Measurements from ENCODE around the gene NECTIN4. TPM values are rescaled to one million over a fixed set of nuclear protein-coding genes. Genes with fewer than 3 reads are reported as not detected.
A peak's percentile ranks its signal among the peaks of the same experiment; 100 is the strongest.
"Not testable (repeated sequence)": the region's sequence is repeated elsewhere in the genome, so short reads cannot be mapped to it uniquely, and the experiment has no call there.

The NECTIN4 gene
- polyA plus RNA-seq, 1 donor = 0.42 TPM

DNA sequence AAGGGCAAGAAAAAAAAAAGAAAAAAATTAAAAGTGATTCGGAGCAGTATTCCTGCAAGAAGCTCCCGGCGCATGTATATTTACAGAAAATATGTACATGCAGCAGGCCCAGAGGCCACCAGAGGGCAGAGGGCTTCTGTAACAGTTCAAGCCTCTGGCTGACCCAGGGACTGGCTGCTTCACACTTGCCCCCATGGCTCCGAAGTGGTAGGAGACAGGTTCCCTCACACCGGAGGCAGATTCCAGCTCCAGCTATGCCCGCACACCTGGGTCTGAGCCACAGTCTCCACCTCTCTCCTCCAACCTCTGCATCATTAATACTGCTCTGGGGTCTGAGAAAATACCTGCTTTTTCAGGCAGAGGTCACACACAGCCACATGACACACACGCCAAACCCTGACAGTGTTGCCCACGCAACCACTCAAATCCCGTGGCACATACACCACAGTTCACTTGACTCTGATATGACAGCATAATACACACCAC is 17.4 kb downstream of the NECTIN4 start:
- H3K36me3 ChIP-seq (ENCODE audit: control insufficient read depth, insufficient read depth, low read length) = no peaks in the 10 kb centered on the region
- no peak overlapping the region for H3K4me3 ChIP-seq (ENCODE audit: low read length)
- no CpG with 5 or more reads among the region's 9 CpGs for WGBS (ENCODE audit: insufficient coverage, low lambda C conversion rate)
- no peak overlapping the region for H3K27ac ChIP-seq (ENCODE audit: low read length)
- DNase-seq = peak in 1 of 2 donors; percentile 33
- no peaks in the 10 kb centered on the region for H3K9me3 ChIP-seq (ENCODE audit: control insufficient read depth, low read depth, low read length)
- H3K27me3 ChIP-seq (ENCODE audit: control insufficient read depth, insufficient read depth, low read length) = no peaks in the 10 kb centered on the region
- no peaks in the 10 kb centered on the region for H3K4me1 ChIP-seq (ENCODE audit: control insufficient read depth, insufficient read depth, low read length)

GRCh38 chr1:161070761-161071160 is 18.6 kb downstream of the NECTIN4 start:
- H3K36me3 ChIP-seq (ENCODE audit: control insufficient read depth, insufficient read depth, low read length) = no peaks in the 10 kb centered on the region
- DNase-seq = no peak
- H3K4me1 ChIP-seq (ENCODE audit: control insufficient read depth, insufficient read depth, low read length) = no peaks in the 10 kb centered on the region
- no peaks in the 10 kb centered on the region for H3K27me3 ChIP-seq (ENCODE audit: control insufficient read depth, insufficient read depth, low read length)
- WGBS (ENCODE audit: insufficient coverage, low lambda C conversion rate) = no CpG with 5 or more reads among the region's 4 CpGs
- H3K4me3 ChIP-seq (ENCODE audit: low read length) = no peak overlapping the region
- H3K27ac ChIP-seq (ENCODE audit: low read length) = no peak overlapping the region
- no peaks in the 10 kb centered on the region for H3K9me3 ChIP-seq (ENCODE audit: control insufficient read depth, low read depth, low read length)

GRCh38 chr1:161069731-161070270 is 19.6 kb downstream of the NECTIN4 start, which contains the start of gene ARHGAP30:
Gene ARHGAP30 (minus strand): TSS chr1:161069891. CDS start chr1:161069624, 267 bp downstream.
- Histone ChIP-seq H3K27ac (ENCODE audit: low read length) (no peak within 1 kb of the TSS), H3K4me1 (ENCODE audit: control insufficient read depth, insufficient read depth, low read length) (no peaks in the 10 kb centered on the region), H3K9me3 (ENCODE audit: control insufficient read depth, low read depth, low read length) (no peaks in the 10 kb centered on the region), H3K36me3 (ENCODE audit: control insufficient read depth, insufficient read depth, low read length) (no peaks in the 10 kb centered on the region), H3K4me3 (ENCODE audit: low read length) (peak within 1 kb of the TSS; percentile 23), H3K27me3 (ENCODE audit: control insufficient read depth, insufficient read depth, low read length) (no peaks in the 10 kb centered on the region)
- DNase-seq = peak in 1 of 2 donors; percentile 28
- no CpG with 5 or more reads among the region's 9 CpGs for WGBS (ENCODE audit: insufficient coverage, low lambda C conversion rate)

DNA sequence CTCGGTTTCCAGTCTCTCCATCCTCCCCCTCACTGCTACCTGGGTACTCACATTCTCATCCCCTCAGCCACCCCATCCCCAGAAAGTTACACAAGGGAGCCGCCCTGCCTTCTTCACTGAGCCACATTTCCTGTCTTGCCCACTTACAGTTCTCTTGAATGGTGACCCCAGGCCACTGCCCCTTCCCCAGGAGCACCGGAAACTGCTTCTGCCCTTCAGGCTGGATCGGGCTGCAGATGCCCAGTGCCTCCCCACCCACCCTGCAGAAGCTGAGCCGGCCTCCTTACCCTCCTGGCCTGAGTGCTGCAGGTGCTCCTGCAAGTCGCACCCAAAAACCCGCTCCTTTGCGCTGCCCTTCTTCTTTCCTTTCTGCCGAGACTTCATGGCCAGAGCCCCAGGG is 20.1 kb downstream of the NECTIN4 start:
- Histone ChIP-seq H3K4me1 (ENCODE audit: control insufficient read depth, insufficient read depth, low read length) (no peaks in the 10 kb centered on the region), H3K27ac (ENCODE audit: low read length) (no peak overlapping the region), H3K4me3 (ENCODE audit: low read length) (peak overlapping the region; percentile 23), H3K36me3 (ENCODE audit: control insufficient read depth, insufficient read depth, low read length) (no peaks in the 10 kb centered on the region), H3K9me3 (ENCODE audit: control insufficient read depth, low read depth, low read length) (no peaks in the 10 kb centered on the region), H3K27me3 (ENCODE audit: control insufficient read depth, insufficient read depth, low read length) (no peaks in the 10 kb centered on the region)
- peak in 1 of 2 donors; percentile 1 for DNase-seq
- 67% methylated on average over 1 of the region's 9 CpGs for WGBS (ENCODE audit: insufficient coverage, low lambda C conversion rate)

- Histone ChIP-seq H3K4me3 (ENCODE audit: low read length) (peak overlapping the region; percentile 23), H3K27ac (ENCODE audit: low read length) (no peak overlapping the region), H3K4me1 (ENCODE audit: control insufficient read depth, insufficient read depth, low read length) (no peaks in the 10 kb centered on the region)
Measured at GRCh38 chr1:161068306-161069234, 20.8 kb downstream of the NECTIN4 start.

GRCh38 chr1:161066694-161067093 is 22.7 kb downstream of the NECTIN4 start:
- no peaks in the 10 kb centered on the region for H3K9me3 ChIP-seq (ENCODE audit: control insufficient read depth, low read depth, low read length)
- peaks cover 5% of the 10 kb centered on the region for H3K27me3 ChIP-seq (ENCODE audit: control insufficient read depth, insufficient read depth, low read length)
- H3K36me3 ChIP-seq (ENCODE audit: control insufficient read depth, insufficient read depth, low read length) = no peaks in the 10 kb centered on the region
- WGBS (ENCODE audit: insufficient coverage, low lambda C conversion rate) = 80% methylated on average over 1 of the region's 3 CpGs
- H3K4me3 ChIP-seq (ENCODE audit: low read length) = no peak overlapping the region
- H3K27ac ChIP-seq (ENCODE audit: low read length) = no peak overlapping the region
- H3K4me1 ChIP-seq (ENCODE audit: control insufficient read depth, insufficient read depth, low read length) = no peaks in the 10 kb centered on the region
- DNase-seq = no peak

More at GRCh38 chr1:161068306-161069234, 20.8 kb downstream of the NECTIN4 start:
- WGBS (ENCODE audit: insufficient coverage, low lambda C conversion rate) = 72% methylated on average over 3 of the region's 10 CpGs
- H3K27me3 ChIP-seq (ENCODE audit: control insufficient read depth, insufficient read depth, low read length) = peaks cover 3% of the 10 kb centered on the region
- no peaks in the 10 kb centered on the region for H3K36me3 ChIP-seq (ENCODE audit: control insufficient read depth, insufficient read depth, low read length)
- no peak for DNase-seq
- no peaks in the 10 kb centered on the region for H3K9me3 ChIP-seq (ENCODE audit: control insufficient read depth, low read depth, low read length)

DNA sequence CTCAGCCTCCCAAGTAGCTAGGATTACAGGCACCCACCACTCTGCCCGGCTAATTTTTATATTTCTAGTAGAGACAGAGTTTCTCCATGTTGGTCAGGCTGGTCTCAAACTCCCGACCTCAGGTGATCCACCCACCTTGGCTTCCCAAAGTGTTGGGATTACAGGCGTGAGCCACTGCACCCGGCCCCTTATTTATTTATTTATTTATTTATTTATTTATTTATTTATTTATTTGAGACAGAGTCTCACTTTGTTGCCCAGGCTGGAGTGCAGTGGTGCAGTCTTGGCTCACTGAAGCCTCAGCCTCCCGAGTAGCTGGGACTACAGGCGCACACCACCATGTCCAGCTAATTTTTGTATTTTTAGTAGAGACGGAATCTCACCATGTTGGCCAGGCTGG is 23.7 kb downstream of the NECTIN4 start:
- H3K27ac ChIP-seq (ENCODE audit: low read length); H3K36me3 ChIP-seq (ENCODE audit: control insufficient read depth, insufficient read depth, low read length); DNase-seq; H3K4me1 ChIP-seq (ENCODE audit: control insufficient read depth, insufficient read depth, low read length); H3K27me3 ChIP-seq (ENCODE audit: control insufficient read depth, insufficient read depth, low read length); H3K4me3 ChIP-seq (ENCODE audit: low read length); H3K9me3 ChIP-seq (ENCODE audit: control insufficient read depth, low read depth, low read length): not testable (repeated sequence)
- no CpG with 5 or more reads among the region's 7 CpGs for WGBS (ENCODE audit: insufficient coverage, low lambda C conversion rate)

GRCh38 chr1:161063936-161064335 is 25.4 kb downstream of the NECTIN4 start:
- 80% methylated on average over 1 of the region's 6 CpGs for WGBS (ENCODE audit: insufficient coverage, low lambda C conversion rate)
- not testable (repeated sequence) for H3K27me3 ChIP-seq (ENCODE audit: control insufficient read depth, insufficient read depth, low read length); DNase-seq; H3K27ac ChIP-seq (ENCODE audit: low read length); H3K4me1 ChIP-seq (ENCODE audit: control insufficient read depth, insufficient read depth, low read length); H3K9me3 ChIP-seq (ENCODE audit: control insufficient read depth, low read depth, low read length); H3K36me3 ChIP-seq (ENCODE audit: control insufficient read depth, insufficient read depth, low read length); H3K4me3 ChIP-seq (ENCODE audit: low read length)

GRCh38 chr1:161061419-161061818 is 27.9 kb downstream of the NECTIN4 start:
- Histone ChIP-seq H3K4me3 (ENCODE audit: low read length) (no peak overlapping the region), H3K36me3 (ENCODE audit: control insufficient read depth, insufficient read depth, low read length) (no peaks in the 10 kb centered on the region), H3K4me1 (ENCODE audit: control insufficient read depth, insufficient read depth, low read length) (no peaks in the 10 kb centered on the region), H3K27me3 (ENCODE audit: control insufficient read depth, insufficient read depth, low read length) (peaks cover 5% of the 10 kb centered on the region), H3K9me3 (ENCODE audit: control insufficient read depth, low read depth, low read length) (no peaks in the 10 kb centered on the region), H3K27ac (ENCODE audit: low read length) (no peak overlapping the region)
- DNase-seq = no peak
- WGBS (ENCODE audit: insufficient coverage, low lambda C conversion rate) = no CpG with 5 or more reads among the region's 4 CpGs

DNA sequence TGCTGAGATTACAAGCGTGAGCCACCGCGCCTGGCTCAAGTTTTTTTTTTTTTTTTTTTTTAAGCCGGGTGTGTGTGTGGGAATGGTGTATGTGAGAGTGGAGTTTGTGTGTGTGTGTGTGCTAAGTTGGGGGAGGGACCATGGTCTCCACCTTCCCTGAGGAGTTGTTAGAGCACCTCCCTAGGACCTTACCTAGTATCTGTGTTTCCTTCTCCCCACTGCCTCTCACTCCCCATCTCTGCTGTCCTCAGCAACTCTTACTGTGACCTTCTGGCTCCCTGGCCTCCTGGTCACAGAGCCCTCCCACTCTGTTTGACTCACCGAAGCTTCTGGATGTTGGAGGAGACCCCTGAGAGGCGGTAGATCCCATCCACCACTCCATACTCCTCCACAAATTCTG is 30.1 kb downstream of the NECTIN4 start:
- H3K27me3 ChIP-seq (ENCODE audit: control insufficient read depth, insufficient read depth, low read length) = peaks cover 13% of the 10 kb centered on the region
- no peaks in the 10 kb centered on the region for H3K9me3 ChIP-seq (ENCODE audit: control insufficient read depth, low read depth, low read length)
- no peak overlapping the region for H3K27ac ChIP-seq (ENCODE audit: low read length)
- no peak for DNase-seq
- H3K4me3 ChIP-seq (ENCODE audit: low read length) = no peak overlapping the region
- no peaks in the 10 kb centered on the region for H3K36me3 ChIP-seq (ENCODE audit: control insufficient read depth, insufficient read depth, low read length)
- WGBS (ENCODE audit: insufficient coverage, low lambda C conversion rate) = no CpG with 5 or more reads among the region's 6 CpGs
- H3K4me1 ChIP-seq (ENCODE audit: control insufficient read depth, insufficient read depth, low read length) = no peaks in the 10 kb centered on the region
